ENCODE results near the gene TXLNB.
"Not testable (repeated sequence)": the region's sequence is repeated elsewhere in the genome, so short reads cannot be mapped to it uniquely, and the experiment has no call there.

Gene TXLNB

DNA sequence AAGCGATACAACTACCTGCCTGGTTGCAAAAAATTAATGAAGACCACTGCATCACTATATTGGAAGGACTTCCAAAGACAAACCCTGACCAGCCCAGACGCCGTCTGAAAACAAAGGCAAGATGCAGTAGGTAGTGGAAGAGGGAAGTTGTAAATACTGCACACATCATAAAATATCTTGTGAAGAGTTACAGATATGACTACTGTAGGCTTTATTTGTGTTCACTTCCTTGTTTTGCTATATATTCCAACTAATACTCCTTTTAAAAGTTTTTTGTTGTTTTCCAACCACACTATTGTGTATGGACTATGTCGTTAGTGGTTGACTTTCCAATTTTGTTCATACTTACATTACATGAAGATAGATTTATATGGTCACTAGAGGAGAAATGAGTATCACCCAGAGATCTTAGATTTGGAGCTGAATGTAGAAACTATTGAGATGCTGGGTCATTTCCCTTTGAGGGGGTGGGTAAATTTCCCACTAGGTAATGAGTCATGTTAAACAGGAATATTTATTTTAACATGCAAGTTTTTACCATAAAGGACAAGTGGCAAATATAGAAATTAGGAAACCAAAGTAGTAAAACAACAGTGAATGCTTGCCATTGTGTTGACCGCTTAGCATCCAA lies 16.6 kb upstream of the TXLNB start:
- Histone ChIP-seq H3K27ac (ENCODE audit: low read length) (no peak overlapping the region), H3K36me3 (ENCODE audit: control insufficient read depth, low read depth, low read length) (no peaks in the 10 kb centered on the region), H3K27me3 (ENCODE audit: control insufficient read depth, insufficient read depth, low read length) (no peaks in the 10 kb centered on the region), H3K4me1 (ENCODE audit: control insufficient read depth, low read depth, low read length) (peaks cover 21% of the 10 kb centered on the region), H3K9me3 (ENCODE audit: control insufficient read depth, low read depth, low read length) (no peaks in the 10 kb centered on the region), H3K4me3 (ENCODE audit: low read length) (no peak overlapping the region), H3K9ac (ENCODE audit: low read length) (no peak overlapping the region)

- Histone ChIP-seq H3K36me3 (ENCODE audit: control insufficient read depth, low read depth, low read length) (no peaks in the 10 kb centered on the region), H3K9me3 (ENCODE audit: control insufficient read depth, low read depth, low read length) (no peaks in the 10 kb centered on the region), H3K9ac (ENCODE audit: low read length) (no peak overlapping the region), H3K4me1 (ENCODE audit: control insufficient read depth, low read depth, low read length) (peaks cover 5% of the 10 kb centered on the region), H3K27ac (ENCODE audit: low read length) (no peak overlapping the region), H3K4me3 (ENCODE audit: low read length) (no peak overlapping the region), H3K27me3 (ENCODE audit: control insufficient read depth, insufficient read depth, low read length) (no peaks in the 10 kb centered on the region)
Observed at GRCh38 chr6:139306291-139306981, 14.6 kb upstream of the TXLNB start.

DNA sequence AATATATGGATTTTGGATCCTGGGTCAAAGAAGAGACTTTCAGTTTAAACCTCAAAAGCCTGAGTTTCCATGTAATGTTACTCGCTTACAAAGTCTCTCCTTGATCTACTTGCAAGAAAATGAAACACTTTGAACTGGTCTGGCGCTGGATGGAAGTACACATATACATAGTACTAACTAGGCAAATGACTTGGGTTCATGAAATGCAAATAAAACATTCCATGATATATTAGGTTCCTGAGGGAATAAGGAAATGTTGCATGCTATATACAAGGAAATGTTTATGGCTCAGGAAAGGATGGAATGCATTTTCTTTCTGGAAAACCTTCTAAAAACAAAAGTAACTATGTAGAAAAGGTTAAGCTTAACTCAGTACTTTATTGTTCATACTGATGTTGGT lies 11.4 kb upstream of the TXLNB start:
- no peak overlapping the region for H3K4me3 ChIP-seq (ENCODE audit: low read length)
- no peaks in the 10 kb centered on the region for H3K4me1 ChIP-seq (ENCODE audit: control insufficient read depth, low read depth, low read length)
- H3K9me3 ChIP-seq (ENCODE audit: control insufficient read depth, low read depth, low read length): no peaks in the 10 kb centered on the region
- H3K27ac ChIP-seq (ENCODE audit: low read length): no peak overlapping the region
- H3K9ac ChIP-seq (ENCODE audit: low read length): no peak overlapping the region
- no peaks in the 10 kb centered on the region for H3K27me3 ChIP-seq (ENCODE audit: control insufficient read depth, insufficient read depth, low read length)
- H3K36me3 ChIP-seq (ENCODE audit: control insufficient read depth, low read depth, low read length): no peaks in the 10 kb centered on the region

DNA sequence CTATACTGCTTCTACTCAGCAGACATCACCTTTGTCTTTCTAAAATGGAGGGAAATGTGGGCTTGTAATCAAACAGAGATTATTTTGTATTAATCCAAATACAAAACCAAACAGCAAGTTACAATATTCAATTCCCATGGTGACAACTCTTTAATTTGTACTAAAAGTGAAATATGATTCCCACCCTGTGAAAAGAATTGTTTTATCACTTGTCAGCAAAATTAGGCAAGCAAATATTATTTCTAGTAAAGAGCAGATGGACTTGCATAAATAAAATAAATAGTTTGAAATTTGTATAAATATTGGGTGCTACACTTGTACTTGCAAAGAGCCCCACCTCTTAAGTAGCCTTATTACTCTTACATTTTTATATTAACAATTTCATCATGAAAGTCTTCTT lies 6.1 kb upstream of the TXLNB start:
- no peak overlapping the region for H3K4me3 ChIP-seq (ENCODE audit: low read length)
- H3K4me1 ChIP-seq (ENCODE audit: control insufficient read depth, low read depth, low read length): no peaks in the 10 kb centered on the region
- no peak overlapping the region for H3K9ac ChIP-seq (ENCODE audit: low read length)
- H3K36me3 ChIP-seq (ENCODE audit: control insufficient read depth, low read depth, low read length): no peaks in the 10 kb centered on the region
- no peaks in the 10 kb centered on the region for H3K27me3 ChIP-seq (ENCODE audit: control insufficient read depth, insufficient read depth, low read length)
- no peaks in the 10 kb centered on the region for H3K9me3 ChIP-seq (ENCODE audit: control insufficient read depth, low read depth, low read length)
- no peak overlapping the region for H3K27ac ChIP-seq (ENCODE audit: low read length)

DNA sequence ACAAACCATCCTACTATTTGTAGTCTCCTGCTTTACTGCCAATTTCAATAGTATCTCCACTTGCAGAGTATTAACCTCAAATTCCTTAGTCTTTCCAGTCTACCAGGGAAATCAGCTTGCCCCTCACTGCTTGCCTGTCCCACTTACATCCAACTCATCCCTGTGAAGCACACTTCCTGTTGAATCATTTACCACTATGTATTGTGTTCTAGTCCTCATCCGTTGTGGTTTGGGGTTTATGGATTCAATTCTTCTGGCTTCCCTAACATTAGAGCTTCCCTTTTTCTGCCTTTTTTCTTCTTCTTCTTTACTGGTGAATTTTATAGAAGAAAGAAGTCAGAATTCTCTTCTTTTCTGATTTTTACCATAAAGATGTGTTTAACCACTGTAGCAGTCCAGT lies 5.1 kb upstream of the TXLNB start:
- H3K4me1 ChIP-seq (ENCODE audit: control insufficient read depth, low read depth, low read length): peaks cover 10% of the 10 kb centered on the region
- H3K4me3 ChIP-seq (ENCODE audit: low read length): no peak overlapping the region
- no peaks in the 10 kb centered on the region for H3K9me3 ChIP-seq (ENCODE audit: control insufficient read depth, low read depth, low read length)
- no peak overlapping the region for H3K9ac ChIP-seq (ENCODE audit: low read length)
- H3K27me3 ChIP-seq (ENCODE audit: control insufficient read depth, insufficient read depth, low read length): no peaks in the 10 kb centered on the region
- no peak overlapping the region for H3K27ac ChIP-seq (ENCODE audit: low read length)
- no peaks in the 10 kb centered on the region for H3K36me3 ChIP-seq (ENCODE audit: control insufficient read depth, low read depth, low read length)

- peaks cover 13% of the 10 kb centered on the region for H3K4me1 ChIP-seq (ENCODE audit: control insufficient read depth, low read depth, low read length)
- H3K4me3 ChIP-seq (ENCODE audit: low read length): no peak overlapping the region
- no peaks in the 10 kb centered on the region for H3K36me3 ChIP-seq (ENCODE audit: control insufficient read depth, low read depth, low read length)
- H3K9me3 ChIP-seq (ENCODE audit: control insufficient read depth, low read depth, low read length): no peaks in the 10 kb centered on the region
- H3K9ac ChIP-seq (ENCODE audit: low read length): no peak overlapping the region
- no peaks in the 10 kb centered on the region for H3K27me3 ChIP-seq (ENCODE audit: control insufficient read depth, insufficient read depth, low read length)
- H3K27ac ChIP-seq (ENCODE audit: low read length): no peak overlapping the region
Observed at GRCh38 chr6:139295901-139296300, 4.1 kb upstream of the TXLNB start.

DNA sequence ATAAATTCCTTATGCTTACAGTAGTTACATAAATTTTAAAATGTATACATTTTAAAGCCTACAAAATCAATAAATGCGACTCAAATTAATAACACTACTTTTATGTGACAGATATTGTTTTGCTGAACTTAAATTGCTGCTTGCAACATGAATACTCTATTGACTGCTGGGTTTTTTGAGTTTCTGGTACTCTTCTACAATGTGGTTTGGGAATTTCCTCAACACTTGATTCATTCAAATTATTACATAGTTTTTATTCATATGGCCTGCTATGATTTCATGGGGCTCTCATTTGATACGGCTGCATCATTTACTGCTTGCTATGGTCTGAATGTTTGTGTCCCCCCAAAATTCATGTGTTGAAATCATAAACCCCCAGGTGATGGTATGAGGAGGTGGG lies 2.3 kb upstream of the TXLNB start:
- Histone ChIP-seq H3K9me3 (ENCODE audit: control insufficient read depth, low read depth, low read length) (no peaks in the 10 kb centered on the region), H3K27ac (ENCODE audit: low read length) (no peak overlapping the region), H3K4me1 (ENCODE audit: control insufficient read depth, low read depth, low read length) (peaks cover 13% of the 10 kb centered on the region), H3K9ac (ENCODE audit: low read length) (no peak overlapping the region), H3K36me3 (ENCODE audit: control insufficient read depth, low read depth, low read length) (no peaks in the 10 kb centered on the region), H3K4me3 (ENCODE audit: low read length) (no peak overlapping the region), H3K27me3 (ENCODE audit: control insufficient read depth, insufficient read depth, low read length) (no peaks in the 10 kb centered on the region)

DNA sequence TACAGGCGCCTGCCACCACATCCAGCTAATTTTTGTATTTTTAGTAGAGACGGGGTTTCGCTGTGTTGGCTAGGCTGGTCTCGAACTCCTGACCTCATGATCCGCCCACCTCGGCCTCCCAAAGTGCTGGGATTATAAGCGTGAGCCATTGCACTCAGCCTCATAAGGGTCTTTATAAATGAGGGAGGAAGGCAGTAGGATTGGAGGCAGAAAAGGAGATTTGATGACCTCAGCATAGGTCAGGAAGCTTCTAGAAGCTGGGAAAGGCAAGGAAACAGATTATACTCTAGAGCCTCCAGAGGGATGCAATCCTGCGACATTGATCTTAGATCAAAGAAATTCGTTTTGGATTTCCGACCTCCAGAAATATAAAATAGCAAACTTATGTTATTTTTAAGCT lies 1.4 kb upstream of the TXLNB start:
- H3K9ac ChIP-seq (ENCODE audit: low read length); H3K36me3 ChIP-seq (ENCODE audit: control insufficient read depth, low read depth, low read length); H3K9me3 ChIP-seq (ENCODE audit: control insufficient read depth, low read depth, low read length); H3K4me3 ChIP-seq (ENCODE audit: low read length); H3K27ac ChIP-seq (ENCODE audit: low read length); H3K27me3 ChIP-seq (ENCODE audit: control insufficient read depth, insufficient read depth, low read length): not testable (repeated sequence)
- peaks cover 13% of the 10 kb centered on the region for H3K4me1 ChIP-seq (ENCODE audit: control insufficient read depth, low read depth, low read length)

DNA sequence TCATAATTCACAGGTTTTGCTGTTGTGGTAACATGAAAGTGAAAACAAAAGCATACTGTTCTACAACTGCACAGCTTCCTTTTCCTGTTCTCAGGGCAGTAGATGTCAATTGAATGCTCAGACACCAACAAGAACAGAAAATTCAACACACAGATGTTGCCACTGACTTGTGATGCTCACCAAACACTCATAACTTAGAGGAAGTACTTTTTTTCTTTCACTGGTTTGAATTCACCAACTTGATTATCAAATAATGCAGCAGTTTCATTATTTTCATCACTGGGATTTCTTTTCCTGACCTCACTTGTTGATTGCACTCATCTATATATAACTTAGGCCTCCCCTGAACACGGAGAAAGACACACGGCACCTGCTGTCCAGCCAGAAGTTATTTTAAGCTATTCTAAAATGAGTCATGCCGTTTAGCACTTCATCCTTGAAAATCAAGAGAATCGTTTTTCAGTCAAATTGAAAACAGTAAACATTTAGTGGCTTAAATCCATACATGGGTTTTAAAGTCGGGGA lies 949 bp downstream of the TXLNB start:
- Histone ChIP-seq H3K9ac (ENCODE audit: low read length) (no peak overlapping the region), H3K27ac (ENCODE audit: low read length) (no peak overlapping the region), H3K36me3 (ENCODE audit: control insufficient read depth, low read depth, low read length) (no peaks in the 10 kb centered on the region), H3K4me1 (ENCODE audit: control insufficient read depth, low read depth, low read length) (peaks cover 13% of the 10 kb centered on the region), H3K4me3 (ENCODE audit: low read length) (no peak overlapping the region), H3K27me3 (ENCODE audit: control insufficient read depth, insufficient read depth, low read length) (no peaks in the 10 kb centered on the region), H3K9me3 (ENCODE audit: control insufficient read depth, low read depth, low read length) (no peaks in the 10 kb centered on the region)

DNA sequence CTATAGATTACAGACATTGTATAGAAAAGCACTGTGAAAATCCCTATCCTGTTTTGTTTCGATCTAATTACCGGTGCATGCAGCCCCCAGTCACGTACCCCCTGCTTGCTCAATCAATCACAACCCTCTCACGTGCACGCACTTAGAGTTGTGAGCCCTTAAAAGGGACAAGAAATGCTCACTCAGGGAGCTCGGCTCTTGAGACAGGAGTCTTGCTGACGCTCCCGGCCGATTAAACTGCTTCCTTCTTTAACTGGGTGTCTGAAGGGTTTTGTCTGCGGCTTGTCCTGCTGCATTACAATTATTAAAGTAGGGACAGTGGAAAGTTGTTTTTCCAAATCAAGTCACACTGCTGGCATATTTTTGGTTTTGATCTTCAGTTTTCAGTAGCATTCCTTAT lies 2.6 kb downstream of the TXLNB start:
- peaks cover 13% of the 10 kb centered on the region for H3K4me1 ChIP-seq (ENCODE audit: control insufficient read depth, low read depth, low read length)

GRCh38 chr6:139288496-139289040 lies 3.2 kb downstream of the TXLNB start:
- H3K4me3 ChIP-seq (ENCODE audit: low read length): no peak overlapping the region
- H3K9me3 ChIP-seq (ENCODE audit: control insufficient read depth, low read depth, low read length): no peaks in the 10 kb centered on the region
- no peaks in the 10 kb centered on the region for H3K27me3 ChIP-seq (ENCODE audit: control insufficient read depth, insufficient read depth, low read length)
- H3K36me3 ChIP-seq (ENCODE audit: control insufficient read depth, low read depth, low read length): no peaks in the 10 kb centered on the region
- no peak overlapping the region for H3K9ac ChIP-seq (ENCODE audit: low read length)
- H3K4me1 ChIP-seq (ENCODE audit: control insufficient read depth, low read depth, low read length): peaks cover 13% of the 10 kb centered on the region
- H3K27ac ChIP-seq (ENCODE audit: low read length): no peak overlapping the region

More for the DNA sequence above, 2.6 kb downstream of the TXLNB start:
- Histone ChIP-seq H3K27me3 (ENCODE audit: control insufficient read depth, insufficient read depth, low read length) (no peaks in the 10 kb centered on the region), H3K4me3 (ENCODE audit: low read length) (no peak overlapping the region), H3K36me3 (ENCODE audit: control insufficient read depth, low read depth, low read length) (no peaks in the 10 kb centered on the region), H3K9ac (ENCODE audit: low read length) (no peak overlapping the region), H3K9me3 (ENCODE audit: control insufficient read depth, low read depth, low read length) (no peaks in the 10 kb centered on the region), H3K27ac (ENCODE audit: low read length) (no peak overlapping the region)

GRCh38 chr6:139287868-139288267 lies 3.9 kb downstream of the TXLNB start:
- peaks cover 13% of the 10 kb centered on the region for H3K4me1 ChIP-seq (ENCODE audit: control insufficient read depth, low read depth, low read length)

More at GRCh38 chr6:139287868-139288267, 3.9 kb downstream of the TXLNB start:
- Histone ChIP-seq H3K9me3 (ENCODE audit: control insufficient read depth, low read depth, low read length) (no peaks in the 10 kb centered on the region), H3K36me3 (ENCODE audit: control insufficient read depth, low read depth, low read length) (no peaks in the 10 kb centered on the region), H3K27me3 (ENCODE audit: control insufficient read depth, insufficient read depth, low read length) (no peaks in the 10 kb centered on the region), H3K4me3 (ENCODE audit: low read length) (no peak overlapping the region), H3K9ac (ENCODE audit: low read length) (no peak overlapping the region), H3K27ac (ENCODE audit: low read length) (no peak overlapping the region)
